SU-DHL-6 (cell line): Measurements from ENCODE around the gene ZFR2.

Source experiments
- H2AFZ ChIP-seq: fragments of 200-600 bp; sonication (generic); 2 replicates; pipeline ENCODE4 v1.6.1; 2014; ENCODE audit warnings: low read depth, mild to moderate bottlenecking, moderate library complexity, mixed read lengths, antibody characterized with exemption, low read length; ENCODE audit not compliant: severe bottlenecking
- H3F3A ChIP-seq: fragments of 200-600 bp; shearing (Covaris generic); 2 replicates; pipeline ENCODE4 v1.6.0; 2016; ENCODE audit warnings: antibody characterized with exemption, mild to moderate bottlenecking; ENCODE audit not compliant: insufficient read depth
- H3K27ac ChIP-seq: fragments of 200-600 bp; sonication (generic); 2 replicates; pipeline ENCODE4 v1.5.1; 2016; ENCODE audit warnings: low read depth, mild to moderate bottlenecking, low read length, moderate library complexity, mixed read lengths
- H3K27me3 ChIP-seq: fragments of 200-600 bp; sonication (generic), shearing (Covaris generic); 2 replicates; pipeline ENCODE4 v1.6.0; 2014; ENCODE audit warnings: mild to moderate bottlenecking, low read length
- H3K36me3 ChIP-seq: fragments of 200-600 bp; sonication (generic); 2 replicates; pipeline ENCODE4 v1.6.1; 2014; ENCODE audit warnings: mild to moderate bottlenecking, low read length, mixed read lengths
- H3K4me2 ChIP-seq: fragments of 300-600, 200-600 bp; shearing (Covaris generic), sonication (generic); 2 replicates; pipeline ENCODE4 v1.6.0; 2014; ENCODE audit warnings: low read length, low read depth, mild to moderate bottlenecking; ENCODE audit not compliant: poor library complexity, severe bottlenecking
- H3K4me3 ChIP-seq: fragments of 200-600 bp; sonication (generic); 2 replicates; pipeline ENCODE4 v1.5.1; 2014; ENCODE audit warnings: antibody characterized with exemption, low read length, mild to moderate bottlenecking, mixed read lengths; ENCODE audit not compliant: insufficient read depth, poor library complexity, severe bottlenecking
- H3K79me2 ChIP-seq: fragments of 200-600 bp; sonication (generic); 2 replicates; pipeline ENCODE4 v1.6.1; 2014; ENCODE audit warnings: mild to moderate bottlenecking, low read length, moderate library complexity; ENCODE audit not compliant: insufficient read depth
- H3K9ac ChIP-seq: fragments of 200-600 bp; sonication (generic); 2 replicates; pipeline ENCODE4 v1.7.0; 2014; ENCODE audit warnings: mild to moderate bottlenecking, low read length
- H3K9me2 ChIP-seq: fragments of 200-600 bp; sonication (generic); replicated peaks from 2 replicates; pipeline ENCODE4 v1.6.1; 2014; ENCODE audit warnings: low read length; ENCODE audit not compliant: insufficient read depth
- H3K9me3 ChIP-seq: fragments of 200-600 bp; sonication (generic); 2 replicates; pipeline ENCODE4 v1.6.1; 2014; ENCODE audit warnings: low read length, mixed read lengths; ENCODE audit not compliant: insufficient read depth
- H4K20me1 ChIP-seq: fragments of 200-600 bp; sonication (generic); 2 replicates; pipeline ENCODE4 v1.6.1; 2014; ENCODE audit warnings: low read depth, mild to moderate bottlenecking, antibody characterized with exemption, low read length, moderate library complexity, mixed read lengths
- CTCF ChIP-seq: fragments of 200-600 bp; sonication (generic); IDR thresholded peaks from one replicate; pipeline ENCODE4 v1.5.1; 2017; ENCODE audit warnings: antibody characterized with exemption, mild to moderate bottlenecking, low read length, moderate library complexity; ENCODE audit not compliant: insufficient read depth, poor library complexity, severe bottlenecking
- EZH2phosphoT487 ChIP-seq: fragments of 200-600 bp; sonication (generic), shearing (Covaris generic); conservative IDR thresholded peaks from 2 replicates; pipeline ENCODE4 v1.6.1; 2018; ENCODE audit warnings: mild to moderate bottlenecking, antibody characterized with exemption, low read length, moderate library complexity, mixed read lengths

The ZFR2 gene

DNA sequence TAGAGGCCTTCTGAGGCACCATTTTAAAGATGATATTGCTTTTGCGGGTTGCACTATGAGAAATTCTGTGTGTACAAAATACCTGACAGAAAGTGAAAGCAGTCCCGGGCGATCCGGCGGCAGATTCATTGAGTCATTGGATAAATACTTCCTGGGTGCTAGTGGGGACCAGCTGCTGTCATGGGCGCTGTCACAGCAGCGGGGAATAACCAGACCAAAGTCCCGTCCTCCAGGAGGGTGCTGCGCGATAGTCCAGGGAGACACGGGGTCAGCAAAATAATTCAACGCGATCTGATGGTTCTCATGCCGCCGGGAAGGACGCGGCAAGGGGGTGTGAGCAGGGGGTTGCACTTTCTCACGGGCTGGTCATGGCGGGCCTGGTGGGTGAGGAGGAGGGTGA is 13.5 kb downstream of the ZFR2 start:
- H3K9ac ChIP-seq = no peak overlapping the region
- no peaks in the 10 kb centered on the region for H4K20me1 ChIP-seq
- H3K9me3 ChIP-seq = peaks cover 8% of the 10 kb centered on the region; the same call in 1 of the 2 replicates
- H3K4me3 ChIP-seq = no peak overlapping the region
- H3K27me3 ChIP-seq = no peaks in the 10 kb centered on the region
- H3K36me3 ChIP-seq = no peaks in the 10 kb centered on the region
- H3K27ac ChIP-seq = no peak overlapping the region
- H3K79me2 ChIP-seq = no peaks in the 10 kb centered on the region
- H2AFZ ChIP-seq = no peak overlapping the region
- no peaks in the 10 kb centered on the region for H3K9me2 ChIP-seq
- no peaks in the 10 kb centered on the region for H3F3A ChIP-seq
- TF ChIP-seq CTCF = no peak
- no peak for TF ChIP-seq EZH2phosphoT487
- no peak overlapping the region for H3K4me2 ChIP-seq

- no peak overlapping the region for H3K9ac ChIP-seq
- H3K79me2 ChIP-seq = no peaks in the 10 kb centered on the region
- no peak overlapping the region for H3K4me3 ChIP-seq
- H3K36me3 ChIP-seq = no peaks in the 10 kb centered on the region
- H3K27ac ChIP-seq = no peak overlapping the region
- no peaks in the 10 kb centered on the region for H3K9me2 ChIP-seq
- H2AFZ ChIP-seq = no peak overlapping the region
- H3K9me3 ChIP-seq = peaks cover 8% of the 10 kb centered on the region; the same call in 1 of the 2 replicates
- no peaks in the 10 kb centered on the region for H4K20me1 ChIP-seq
- TF ChIP-seq EZH2phosphoT487 (no peak), CTCF (peak; percentile 32)
- H3K4me2 ChIP-seq = no peak overlapping the region
- H3K27me3 ChIP-seq = no peaks in the 10 kb centered on the region
- H3F3A ChIP-seq = no peaks in the 10 kb centered on the region
Observed at GRCh38 chr19:3852614-3853254, 16.1 kb downstream of the ZFR2 start.

DNA sequence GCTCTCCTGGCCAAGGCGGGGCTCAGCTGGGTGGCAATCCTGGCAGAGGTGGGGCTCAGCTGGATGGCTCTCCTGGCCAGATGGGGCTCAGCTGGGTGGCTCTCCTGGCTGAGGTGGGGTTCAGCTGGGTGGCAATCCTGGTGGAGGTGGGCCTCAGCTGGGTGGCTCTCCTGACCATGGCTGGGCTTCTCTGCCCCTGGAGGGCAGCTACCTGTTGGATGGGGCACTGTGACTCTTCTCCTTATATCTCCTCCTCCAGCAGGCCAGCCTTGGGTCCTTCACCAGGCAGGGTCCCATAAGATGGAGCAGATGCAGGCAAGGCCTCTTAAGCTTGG is 16.7 kb downstream of the ZFR2 start:
- Histone ChIP-seq H3K36me3 (no peaks in the 10 kb centered on the region), H3K4me3 (no peak overlapping the region), H3K4me2 (no peak overlapping the region), H2AFZ (no peak overlapping the region), H3K9me2 (no peaks in the 10 kb centered on the region), H3K9me3 (peaks cover 8% of the 10 kb centered on the region; the same call in 1 of the 2 replicates), H3K9ac (no peak overlapping the region), H3K27ac (no peak overlapping the region), H4K20me1 (no peaks in the 10 kb centered on the region), H3K79me2 (no peaks in the 10 kb centered on the region), H3F3A (no peaks in the 10 kb centered on the region), H3K27me3 (no peaks in the 10 kb centered on the region)
- no peak for TF ChIP-seq EZH2phosphoT487
- TF ChIP-seq CTCF = no peak
